Mesenteric fat pad (tissue), 1 donor: ENCODE measurements around the gene ATG7. TPM values are rescaled to one million over a fixed set of nuclear protein-coding genes. Genes with fewer than 3 reads are reported as not detected.
"Not testable (repeated sequence)": the region's sequence is repeated elsewhere in the genome, so short reads cannot be mapped to it uniquely, and the experiment has no call there.

ENCODE experiments used
- DNase-seq: peaks from one replicate; pipeline ENCODE4 v3.0.0-alpha.2; 2020; ENCODE audit warnings: low spot score
- total RNA-seq: library from RNA; stranded (reverse); fragmentation: NEBNext Ultra II Directional; extraction: Animal tissue kit (Norgen Biotek cat#: 25700); gene quantifications from one replicate; pipeline ENCODE4 v1.2.1, GENCODE V29; 2021
- donor health status: DM: yes; HTN: yes; CAD: no.

Gene ATG7
- total RNA-seq, 1 donor from 2014 or later = 48.0 TPM

DNA sequence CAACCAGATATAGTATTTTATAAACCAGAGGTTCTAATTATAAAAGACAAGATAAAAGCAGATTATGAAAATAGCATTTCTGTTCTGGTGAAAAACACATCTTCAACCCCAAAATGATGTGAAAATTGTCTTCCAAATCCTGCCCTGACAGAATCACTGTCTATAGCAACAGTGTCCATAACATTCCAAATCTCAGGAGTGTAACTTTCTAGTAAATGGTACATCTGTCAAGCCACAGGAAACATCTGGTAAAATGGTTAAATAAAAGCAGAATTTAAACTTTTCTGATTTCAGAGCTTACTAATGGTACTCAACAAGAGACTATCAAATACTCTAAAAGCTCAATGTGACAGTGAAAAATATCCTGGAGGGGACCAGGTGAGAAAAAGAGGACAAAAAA lies 311.0 kb downstream of the ATG7 start:
- no peak for DNase-seq

DNA sequence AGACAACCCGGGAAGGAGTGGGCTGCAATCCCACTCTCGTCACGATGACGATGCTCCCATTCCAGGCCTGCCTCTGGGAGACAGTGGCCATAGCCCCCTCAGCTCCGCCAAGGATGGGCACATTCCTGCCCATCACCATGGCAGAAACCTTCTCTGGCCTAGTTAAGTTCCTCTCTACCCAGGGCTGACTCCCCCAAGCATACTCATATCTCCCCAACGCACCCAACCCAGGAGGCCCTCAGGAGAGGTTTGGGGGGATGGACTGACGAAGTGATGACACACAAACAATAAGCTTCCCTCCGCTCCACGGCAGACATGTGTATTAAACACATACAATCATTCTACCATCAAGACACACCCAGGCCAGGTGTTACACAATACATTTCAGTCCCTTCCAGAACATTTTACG lies 311.4 kb downstream of the ATG7 start:
- peak; percentile 69 for DNase-seq

DNA sequence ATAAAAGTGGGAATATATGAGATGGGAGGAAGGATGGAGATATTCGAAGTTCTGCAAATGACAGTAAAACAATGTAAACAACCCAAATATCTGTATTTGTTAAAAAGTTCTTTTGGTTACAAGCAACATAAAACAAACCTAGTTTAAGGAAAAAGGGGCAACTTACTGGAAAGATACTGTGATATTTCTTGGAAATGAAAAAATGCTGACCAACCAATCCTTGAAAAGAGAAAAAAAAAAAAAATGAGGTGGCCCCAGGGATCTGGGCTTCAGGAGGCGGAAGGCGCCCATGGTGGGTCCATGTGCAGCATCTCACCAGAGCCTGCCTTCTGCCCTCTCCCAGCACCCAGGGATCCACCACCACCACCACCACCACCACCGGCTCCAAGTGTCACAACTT lies 312.4 kb downstream of the ATG7 start:
- DNase-seq = no peak

DNA sequence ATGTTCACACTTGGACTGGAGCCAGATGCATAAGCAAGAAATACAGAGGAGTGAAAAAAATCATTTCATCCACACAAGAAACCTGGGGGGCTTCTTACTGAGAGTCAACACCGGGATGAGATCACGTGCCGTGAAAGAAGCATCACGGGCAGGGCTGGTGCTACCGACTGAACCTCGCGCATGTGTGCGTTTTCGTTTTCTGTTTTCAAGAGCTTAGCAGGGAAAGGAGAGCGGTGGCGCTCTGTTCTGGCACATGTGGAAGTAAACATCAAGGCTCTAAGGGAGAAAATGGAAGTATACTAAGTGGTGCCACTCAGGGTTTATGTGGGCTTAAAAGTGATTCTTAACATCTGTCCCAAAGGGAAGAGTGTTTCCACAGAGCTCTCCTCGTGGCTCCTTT lies 315.6 kb downstream of the ATG7 start:
- peak; percentile 72 for DNase-seq

DNA sequence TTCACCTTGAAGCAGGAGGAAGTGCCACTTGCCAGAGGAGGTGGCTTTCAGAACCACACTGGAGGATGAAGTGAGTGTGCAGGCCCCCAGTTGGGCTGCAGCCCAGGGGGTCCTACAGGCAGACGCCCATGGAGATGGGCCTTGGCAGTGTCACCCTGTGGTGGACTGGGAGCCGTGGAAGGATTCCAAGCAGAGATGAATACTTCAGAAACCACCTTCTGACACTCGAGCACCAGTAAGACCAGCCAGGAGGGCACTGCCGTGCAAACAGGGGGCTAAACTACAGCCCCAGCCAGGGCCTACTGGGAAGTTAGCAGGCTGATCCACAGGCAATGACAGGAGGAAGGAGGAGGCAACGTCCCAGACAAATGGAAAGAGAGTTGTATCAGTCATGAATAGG lies 316.1 kb downstream of the ATG7 start:
- no peak for DNase-seq

DNA sequence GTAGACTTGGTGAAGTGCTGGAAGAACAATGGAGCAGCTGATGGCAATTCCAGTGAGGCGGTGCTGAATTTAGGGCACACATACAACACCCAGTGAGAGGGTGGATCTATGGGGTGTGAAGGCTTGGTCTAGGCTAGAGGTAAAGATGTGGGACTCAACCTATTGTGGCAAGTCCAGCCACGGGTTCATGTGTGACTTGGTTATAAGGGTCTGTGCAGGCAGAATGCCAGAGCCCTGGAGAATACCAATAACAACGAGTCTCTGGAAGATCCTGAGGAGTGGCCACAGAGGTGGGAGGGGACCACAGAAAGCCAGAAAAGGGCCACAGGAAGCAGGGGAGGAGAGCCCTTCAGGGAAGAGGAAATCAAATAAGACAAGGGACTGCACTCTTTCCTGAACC lies 316.6 kb downstream of the ATG7 start:
- no peak for DNase-seq

DNA sequence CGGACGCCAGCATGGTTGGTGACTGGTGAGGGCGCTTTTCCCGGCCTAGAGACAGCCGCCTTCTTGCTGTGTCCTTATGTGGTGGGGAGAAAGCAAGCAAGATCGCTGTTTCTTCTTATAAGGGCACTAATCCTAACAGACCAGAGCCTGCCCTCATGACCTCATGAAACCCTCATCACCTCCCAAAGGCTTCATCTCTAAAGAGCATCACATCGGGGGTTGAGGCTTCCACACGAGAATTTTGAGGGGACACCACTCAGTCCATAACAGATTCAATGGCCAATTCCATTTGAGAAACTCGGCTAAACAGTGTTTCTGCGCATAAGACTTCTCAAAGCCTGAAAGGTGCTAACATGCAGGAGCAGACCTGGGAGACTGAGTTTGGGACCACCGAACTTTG lies 317.5 kb downstream of the ATG7 start:
- DNase-seq = no peak

DNA sequence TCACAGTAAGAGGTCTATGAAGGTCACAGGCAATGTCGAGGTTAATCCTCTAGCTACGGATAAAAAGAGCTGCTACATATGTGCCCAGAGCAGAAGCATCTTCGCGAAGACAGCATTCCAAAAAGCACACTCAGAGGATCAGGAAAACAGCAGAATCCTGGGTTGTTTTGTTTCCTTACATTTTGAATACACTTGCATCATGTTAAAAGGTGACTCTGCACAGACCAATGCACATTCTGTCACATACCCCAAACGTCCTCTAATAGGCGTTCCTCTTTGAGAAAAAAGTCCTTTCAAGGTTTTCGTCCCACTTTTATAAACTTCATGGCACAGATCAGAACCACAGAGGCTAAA lies 318.8 kb downstream of the ATG7 start:
- DNase-seq = no peak

DNA sequence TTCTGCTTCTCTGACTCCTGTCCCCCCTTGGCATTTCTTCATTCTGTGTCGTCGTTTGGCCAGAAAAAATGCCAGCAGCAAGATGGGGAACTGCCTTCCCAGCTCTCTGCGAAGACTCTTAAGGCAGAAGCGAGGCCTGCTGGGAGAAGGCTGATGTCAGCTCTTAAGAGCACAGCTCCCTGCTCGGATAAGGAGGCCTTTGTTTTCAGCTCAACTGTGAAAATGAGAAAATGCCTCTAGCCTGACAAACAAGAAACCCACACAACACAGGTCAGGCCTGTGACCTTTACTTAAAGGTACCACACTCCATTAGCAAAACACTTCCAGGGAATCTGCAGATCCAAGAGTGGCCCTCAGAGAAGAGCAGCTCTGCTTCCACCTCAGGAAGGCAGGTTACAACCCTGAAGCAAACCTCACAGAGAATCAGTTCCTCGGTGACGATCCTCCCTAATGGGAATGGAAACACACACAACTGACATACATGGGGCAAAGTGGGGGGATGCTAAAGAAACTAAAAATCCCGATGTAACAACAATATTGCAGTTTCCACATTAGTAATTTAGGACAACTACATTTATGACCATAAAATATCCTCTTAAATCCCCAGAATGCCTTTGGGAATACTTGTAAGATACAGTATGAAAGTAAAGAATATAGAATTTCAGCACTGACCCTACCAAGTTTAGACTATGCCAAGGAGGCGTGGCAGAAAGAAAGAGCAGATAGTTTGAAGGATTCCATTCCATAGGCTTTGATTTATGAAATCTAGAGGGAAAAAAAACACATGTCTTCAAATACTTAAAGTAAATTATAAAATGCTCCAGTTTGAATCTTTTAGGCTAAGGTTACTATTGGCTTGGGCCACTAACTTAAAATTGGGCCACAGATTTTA lies 319.4 kb downstream of the ATG7 start:
- DNase-seq = no peak

DNA sequence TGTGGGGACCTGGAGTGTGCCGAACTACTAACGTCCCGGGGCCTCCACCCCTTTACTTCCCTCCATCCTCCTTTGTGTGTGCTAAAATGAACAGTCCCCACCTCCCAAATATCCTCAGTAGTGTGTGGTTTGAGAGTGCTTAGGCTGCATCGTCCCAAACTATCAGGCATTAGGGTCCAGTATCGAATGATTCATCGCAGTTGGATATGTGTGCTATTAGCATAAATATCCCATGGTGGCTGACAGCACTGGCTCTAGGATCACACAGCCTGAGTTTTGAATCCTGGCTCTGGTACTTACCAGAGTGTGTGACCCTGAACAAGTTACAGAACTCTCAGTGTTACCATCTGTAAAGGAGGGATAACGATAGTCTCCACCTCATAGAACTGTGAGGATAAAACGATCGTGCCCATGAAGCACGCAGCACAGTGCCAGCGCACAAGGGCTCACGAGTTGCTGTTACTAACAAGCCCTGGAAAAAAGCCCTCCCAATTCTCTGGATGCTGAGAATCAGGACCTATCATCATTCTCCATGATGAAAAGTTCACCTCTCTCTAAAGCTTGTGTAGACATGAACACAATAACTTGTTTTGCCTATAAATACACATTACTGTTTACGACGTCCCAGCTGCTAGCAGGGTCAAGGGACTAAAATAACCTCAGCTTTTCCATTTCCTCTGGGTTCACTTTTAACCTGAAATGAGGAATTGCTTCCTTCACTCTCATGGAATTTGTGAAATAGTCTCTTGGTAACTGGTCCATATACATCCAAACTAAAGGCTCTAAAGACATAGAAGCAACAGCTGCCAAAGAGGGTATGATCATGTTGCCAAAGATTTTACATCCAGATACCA lies 320.5 kb downstream of the ATG7 start:
- no peak for DNase-seq

DNA sequence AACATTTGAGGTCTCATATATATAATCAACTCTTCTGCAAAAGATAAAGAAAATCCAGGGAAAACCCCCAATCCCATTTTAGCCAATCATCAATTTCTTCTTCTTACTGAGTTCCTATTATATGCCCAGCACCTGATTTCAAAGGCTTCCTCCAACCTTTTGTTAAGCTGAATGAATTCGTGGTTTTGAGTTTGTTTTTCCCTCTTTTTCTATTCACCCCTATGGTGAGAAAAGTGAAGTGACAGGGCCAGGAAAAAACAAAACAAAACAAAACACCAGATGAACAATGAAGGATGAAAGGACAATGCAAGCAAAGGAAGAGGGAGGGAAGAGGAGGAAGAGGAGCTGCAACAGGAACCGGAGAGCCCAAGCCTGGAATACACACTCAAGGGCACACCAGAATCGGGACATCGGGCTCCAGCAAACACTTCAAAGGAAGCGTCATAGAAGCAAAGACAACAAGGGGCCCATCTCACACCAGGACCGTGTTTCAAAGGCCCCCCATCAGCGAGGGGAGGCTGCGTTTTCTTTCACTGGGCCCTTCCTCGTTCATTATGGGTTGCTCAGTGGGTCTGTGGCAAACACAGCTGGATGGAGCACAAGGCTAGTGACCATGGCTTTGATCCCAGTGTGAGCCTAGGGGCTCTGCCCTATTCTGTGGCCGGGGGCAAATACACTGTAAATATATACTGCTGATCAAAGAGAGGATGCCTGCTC lies 321.3 kb downstream of the ATG7 start:
- no peak for DNase-seq

DNA sequence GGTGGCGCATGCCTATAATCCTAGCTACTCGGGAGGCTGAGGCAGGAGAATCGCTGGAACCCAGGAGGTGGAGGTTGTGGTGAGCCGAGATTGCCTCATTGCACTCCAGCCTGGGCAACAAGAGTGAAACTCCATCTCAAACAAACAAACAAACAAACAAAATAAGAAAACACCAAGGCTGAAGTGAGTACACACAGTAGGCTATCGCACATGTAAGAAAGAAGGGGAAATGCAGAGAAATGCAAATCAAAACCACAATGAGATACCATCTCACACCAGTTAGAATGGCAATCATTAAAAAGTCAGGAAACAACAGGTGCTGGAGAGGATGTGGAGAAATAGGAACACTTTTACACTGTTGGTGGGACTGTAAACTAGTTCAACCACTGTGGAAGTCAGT lies 322.8 kb downstream of the ATG7 start:
- DNase-seq = not testable (repeated sequence)

DNA sequence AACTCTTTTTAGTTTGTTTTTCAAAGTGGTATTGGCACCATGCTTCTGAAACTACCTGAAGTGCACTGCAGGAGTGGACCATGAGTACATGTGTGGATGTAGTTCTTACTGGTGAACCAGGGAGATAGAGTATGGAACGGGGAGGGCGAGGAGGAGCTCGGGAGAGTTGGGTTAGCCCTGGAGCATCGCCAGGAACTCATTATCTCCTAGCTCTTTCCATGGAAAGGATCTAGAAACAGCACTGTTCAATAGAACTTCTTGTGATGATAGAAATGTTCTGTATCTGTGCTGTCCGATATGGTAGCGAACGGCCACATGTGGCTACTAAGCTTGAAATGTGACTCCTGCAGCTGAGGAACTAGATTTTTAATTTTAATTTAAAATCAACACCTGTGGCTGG lies 324.2 kb downstream of the ATG7 start:
- no peak for DNase-seq

DNA sequence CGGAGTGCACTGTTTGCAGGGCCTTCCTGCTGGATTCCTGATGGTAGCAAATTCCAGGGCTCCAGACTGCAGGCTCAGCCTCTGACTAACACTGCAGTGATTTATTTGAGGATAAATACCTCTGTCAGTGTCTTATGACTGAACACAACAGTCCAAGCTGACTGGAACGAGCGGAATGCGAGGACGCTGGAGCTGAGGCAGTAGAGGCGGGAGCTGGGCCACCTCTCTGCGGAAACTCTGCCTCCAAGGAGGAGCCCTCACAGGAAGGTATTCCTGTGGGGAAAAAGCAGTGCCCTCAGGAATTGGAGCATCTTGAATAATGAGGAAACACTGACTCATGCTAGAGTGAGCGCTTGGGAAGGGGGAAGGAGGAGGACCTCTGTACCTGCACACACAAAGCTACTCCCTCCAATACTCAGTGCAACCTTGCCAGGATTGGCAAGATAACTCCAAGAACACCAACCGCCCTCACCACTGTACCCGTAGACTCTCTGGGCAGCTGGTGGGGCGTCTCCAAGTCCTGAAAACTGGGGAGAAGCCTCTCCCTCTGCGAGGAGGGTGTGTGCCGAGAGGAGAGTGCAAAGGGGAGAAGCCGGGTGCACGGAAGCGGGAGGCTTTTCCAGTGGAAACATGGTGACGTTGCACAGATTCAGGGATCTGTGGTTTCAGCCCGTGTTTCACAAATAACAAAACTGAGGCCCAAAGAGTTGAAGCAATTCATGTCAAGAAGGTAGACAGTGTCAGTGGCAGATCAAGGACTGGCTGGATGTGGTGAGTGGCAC lies 328.5 kb downstream of the ATG7 start:
- DNase-seq = no peak

DNA sequence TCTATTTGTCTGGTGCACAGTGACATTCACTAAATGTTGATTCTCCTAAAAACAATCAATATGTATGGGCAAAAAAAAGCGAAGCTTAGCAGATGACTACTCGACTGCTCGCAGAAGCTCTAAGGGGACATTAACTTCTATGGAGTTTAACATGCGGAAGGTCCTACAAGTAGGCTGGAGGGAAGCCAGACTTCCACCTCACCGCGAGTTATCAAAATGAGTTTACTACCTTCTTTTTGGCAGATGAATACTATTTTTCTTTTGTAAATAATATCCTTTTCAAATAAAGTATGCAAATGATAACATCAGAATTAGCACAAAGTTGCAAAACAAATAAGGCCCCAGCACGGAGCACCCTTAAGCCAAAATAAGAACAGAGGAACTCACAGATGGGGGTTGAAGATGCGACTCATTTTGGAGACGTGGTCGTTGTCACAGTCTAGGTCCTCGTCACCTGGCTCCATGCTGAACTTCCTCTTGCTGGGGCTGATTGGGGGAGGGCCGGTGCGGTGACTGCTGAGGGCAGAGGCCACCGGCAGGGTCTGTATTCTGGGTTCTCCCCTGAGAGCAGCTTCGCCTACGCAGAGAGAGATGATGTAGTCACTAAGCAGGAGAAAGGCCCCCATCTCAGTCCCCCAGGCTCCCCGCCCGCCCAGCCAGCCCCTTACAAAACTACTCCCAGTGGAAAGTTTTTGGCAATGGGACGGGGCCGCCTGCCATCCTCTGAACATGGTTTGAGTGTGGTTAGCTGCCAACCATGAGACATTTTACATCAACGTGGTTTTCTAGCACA lies 329.4 kb downstream of the ATG7 start:
- no peak for DNase-seq

DNA sequence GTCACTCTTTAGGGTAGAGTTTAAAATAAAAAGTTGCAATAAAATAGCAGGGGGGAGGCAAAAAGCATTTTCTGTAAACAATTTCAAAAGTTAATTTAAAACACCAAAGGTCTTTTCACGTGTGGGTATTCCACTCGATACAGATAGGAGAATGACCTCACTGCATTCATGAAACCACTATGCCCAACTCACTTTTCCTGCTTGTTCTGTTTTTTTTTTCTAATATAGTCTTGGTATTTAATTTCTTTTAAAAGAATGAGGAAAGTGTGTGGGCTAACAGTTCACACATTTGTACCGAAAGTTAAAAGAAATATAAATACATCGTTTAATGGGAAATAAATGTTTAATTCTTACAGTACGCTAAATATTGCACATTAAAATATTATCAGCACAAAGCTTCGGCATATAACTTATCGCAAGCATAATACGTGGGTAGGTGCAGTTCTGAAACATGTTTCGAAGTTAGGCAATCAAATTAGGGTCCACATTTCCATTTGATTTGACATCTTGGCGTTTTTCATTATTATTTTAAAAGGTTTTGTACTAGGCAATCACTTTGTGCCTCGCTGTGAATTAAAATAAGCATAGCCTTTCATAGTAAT lies 330.1 kb downstream of the ATG7 start:
- DNase-seq = no peak

DNA sequence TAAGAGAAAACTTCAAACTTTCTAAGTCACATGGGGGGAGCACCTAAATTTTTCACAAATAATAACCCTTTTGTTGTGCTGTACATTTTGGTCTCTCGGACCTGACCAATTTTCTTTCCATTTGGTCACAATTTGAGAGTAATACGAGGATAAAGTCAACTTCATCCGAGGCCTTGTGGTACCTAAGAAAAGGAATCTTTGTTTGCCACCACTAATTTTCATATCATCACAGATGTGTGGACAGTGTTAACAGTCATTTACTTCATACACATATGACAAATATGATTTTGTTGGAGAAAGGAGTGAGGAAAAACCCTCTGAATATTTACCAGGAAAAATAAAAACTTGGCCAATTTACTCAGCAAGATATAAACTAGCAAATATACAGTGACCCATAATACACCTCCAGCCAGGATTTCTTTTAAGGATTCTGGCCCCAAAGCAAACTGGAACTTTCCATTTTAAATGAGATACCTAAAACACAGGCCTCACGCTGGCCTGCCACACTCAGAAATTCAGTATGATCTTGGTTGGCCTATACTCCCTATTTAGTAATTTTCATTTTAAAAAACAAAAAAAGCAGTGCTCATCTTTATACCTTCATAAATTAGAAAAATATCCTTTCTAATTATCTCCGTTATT lies 330.8 kb downstream of the ATG7 start:
- no peak for DNase-seq

DNA sequence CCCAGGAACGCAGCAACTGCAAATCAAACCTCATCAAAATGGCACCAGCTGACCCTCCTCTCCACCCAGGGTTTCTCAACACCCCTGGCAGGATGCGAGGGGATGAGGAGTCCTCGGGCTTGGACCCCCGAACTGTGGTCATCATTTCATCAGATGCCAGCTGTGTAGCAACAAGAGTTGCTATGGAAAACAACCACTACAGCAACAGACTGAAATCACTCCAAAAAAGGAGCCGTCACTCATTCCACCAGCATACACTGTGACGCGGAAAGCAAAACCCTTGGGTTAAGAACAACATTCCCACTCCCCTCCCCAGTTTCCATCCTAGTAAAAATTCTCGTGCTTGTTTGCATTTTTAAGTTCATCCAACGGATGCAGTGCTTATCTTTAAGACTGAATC lies 331.4 kb downstream of the ATG7 start:
- DNase-seq = no peak

DNA sequence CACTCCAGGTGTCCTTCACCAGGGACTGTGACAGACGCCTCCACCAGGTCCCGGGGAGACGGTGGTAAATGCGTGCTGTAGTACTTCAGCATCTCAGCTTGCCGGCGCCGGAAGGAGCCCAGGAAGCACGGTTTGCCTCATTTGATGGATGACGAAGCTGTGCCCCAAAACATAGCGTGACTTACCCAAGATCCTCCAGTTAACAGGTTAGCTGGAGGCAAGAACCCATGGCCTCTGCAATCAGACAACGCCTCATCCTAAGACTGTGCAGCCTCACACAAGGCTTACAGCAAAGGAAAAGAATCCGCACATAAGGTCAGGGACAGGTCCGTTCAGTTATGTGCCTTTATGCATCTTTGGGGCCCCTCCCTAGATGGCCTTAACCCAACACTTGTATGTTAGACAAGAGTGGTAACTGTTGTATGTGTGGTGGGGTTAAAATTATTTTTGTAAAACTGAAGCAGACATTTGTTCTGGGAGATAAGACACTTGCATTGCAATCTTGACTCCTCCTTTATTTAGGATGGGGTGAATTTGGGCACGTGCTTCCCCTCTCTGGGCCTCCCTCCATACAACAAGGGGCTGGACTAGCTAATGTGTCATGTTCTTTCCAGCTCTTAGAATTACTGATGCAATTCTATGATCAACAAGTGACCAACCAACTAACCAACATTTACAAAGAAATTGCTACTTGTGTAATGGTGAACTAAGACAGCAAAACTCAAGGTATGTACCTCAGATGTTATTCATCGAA lies 332.1 kb downstream of the ATG7 start:
- no peak for DNase-seq
